CD4-positive, alpha-beta T cell (primary cell): ENCODE data around the gene PSMC3. TPM values are rescaled to one million over a fixed set of nuclear protein-coding genes. Genes with fewer than 3 reads are reported as not detected.

ENCODE experiments used
- ATAC-seq: fragments of 200-7000 bp; cut with Tn5 transposase; one replicate; pipeline ENCODE4 v1.10.0; 2022; ENCODE audit warnings: mild to moderate bottlenecking; ENCODE audit not compliant: poor library complexity
- CTCF ChIA-PET: fragments of 350-600 bp; sonication (Branson Sonifier 250); formaldehyde crosslinking; loops from one replicate; lab custom pipeline; 2021; ENCODE audit warnings: antibody characterized with exemption, inconsistent platforms; lab: Charles Lee
- POLR2A ChIA-PET: fragments of 350-600 bp; sonication (Branson Sonifier 250); formaldehyde crosslinking; loops from one replicate; lab custom pipeline; 2021; ENCODE audit warnings: antibody characterized with exemption, inconsistent platforms; lab: Charles Lee
- DNase-seq, 14 experiments: peaks; one replicate each; pipeline ENCODE4 v3.0.0-alpha.2; 2013 to 2020; ENCODE audit warnings: mixed read lengths in 2 of 14
- H3K27ac ChIP-seq, 2 donors: one replicate each; pipeline versions ENCODE4 v1.5.1 to v1.7.0; 2013; ENCODE audit warnings: low read length in 2 of 2, low read depth in 1 of 2, mild to moderate bottlenecking in 1 of 2
- H3K27me3 ChIP-seq, 2 experiments: 1 replicate in 1 of 2; 2 replicates in 1 of 2; pipeline versions ENCODE4 v1.6.1 to v1.7.0; 2013; ENCODE audit warnings: low read length in 2 of 2, control low read depth in 1 of 2, mild to moderate bottlenecking in 1 of 2, moderate library complexity in 1 of 2; ENCODE audit not compliant: insufficient read depth in 2 of 2, control insufficient read depth in 1 of 2
- H3K36me3 ChIP-seq: one replicate; pipeline ENCODE4 v1.6.1; 2013; ENCODE audit warnings: low read length, control low read depth; ENCODE audit not compliant: insufficient read depth
- H3K4me1 ChIP-seq: one replicate; pipeline ENCODE4 v1.6.1; 2013; ENCODE audit warnings: low read length, control low read depth; ENCODE audit not compliant: insufficient read depth
- H3K4me3 ChIP-seq: one replicate; pipeline ENCODE4 v1.5.1; 2013; ENCODE audit warnings: mild to moderate bottlenecking, low read length, moderate library complexity
- H3K9me3 ChIP-seq, 2 experiments: 1 replicate in 1 of 2; 2 replicates in 1 of 2; pipeline versions ENCODE4 v1.6.1 to v1.7.0; 2013; ENCODE audit warnings: low read length in 2 of 2, mild to moderate bottlenecking in 2 of 2, control low read depth in 1 of 2, moderate library complexity in 1 of 2; ENCODE audit not compliant: control insufficient read depth in 1 of 2, insufficient read depth in 1 of 2
- H3K27ac Mint-ChIP-seq: one replicate; pipeline ENCODE4 v1.8.0; 2020; ENCODE audit warnings: mixed read lengths
- H3K27me3 Mint-ChIP-seq: one replicate; pipeline ENCODE4 v1.8.0; 2021; ENCODE audit warnings: mixed read lengths
- H3K36me3 Mint-ChIP-seq: one replicate; pipeline ENCODE4 v1.8.0; 2021; ENCODE audit warnings: low read depth, mixed read lengths
- H3K4me1 Mint-ChIP-seq: one replicate; pipeline ENCODE4 v1.8.0; 2021; ENCODE audit warnings: low read depth, mixed read lengths
- H3K4me3 Mint-ChIP-seq: one replicate; pipeline ENCODE4 v1.8.0; 2020; ENCODE audit warnings: mild to moderate bottlenecking, mixed read lengths
- H3K9me3 Mint-ChIP-seq: one replicate; pipeline ENCODE4 v1.8.0; 2020; ENCODE audit warnings: mixed read lengths
- intact Hi-C, 2 experiments: fragments of 100-400 bp; cut with DNase I in 1 of 2; cut with micrococcal nuclease in 1 of 2; formaldehyde crosslinking; loops; one replicate each; pipeline versions ENCODE4 v1.15.1 to v1.9.0; 2023 to 2025; cut with DNase I, micrococcal nuclease
- total RNA-seq, 174 experiments: library from RNA in 2 of 174; stranded (reverse) in 2 of 174; gene quantifications; one replicate each; pipeline ENCODE4 v1.2.3 and lab custom pipeline; 2021 to 2026
- TF ChIP-seq, protein P1 (sequence below): fragments of 200-600 bp; IDR thresholded peaks from one replicate; pipeline ENCODE4 v1.8.0; 2022; ENCODE audit warnings: antibody characterized with exemption, mild to moderate bottlenecking

The PSMC3 gene
- total RNA-seq, 2 experiments from 2014 or later = 51.3 to 59.5 TPM

DNA sequence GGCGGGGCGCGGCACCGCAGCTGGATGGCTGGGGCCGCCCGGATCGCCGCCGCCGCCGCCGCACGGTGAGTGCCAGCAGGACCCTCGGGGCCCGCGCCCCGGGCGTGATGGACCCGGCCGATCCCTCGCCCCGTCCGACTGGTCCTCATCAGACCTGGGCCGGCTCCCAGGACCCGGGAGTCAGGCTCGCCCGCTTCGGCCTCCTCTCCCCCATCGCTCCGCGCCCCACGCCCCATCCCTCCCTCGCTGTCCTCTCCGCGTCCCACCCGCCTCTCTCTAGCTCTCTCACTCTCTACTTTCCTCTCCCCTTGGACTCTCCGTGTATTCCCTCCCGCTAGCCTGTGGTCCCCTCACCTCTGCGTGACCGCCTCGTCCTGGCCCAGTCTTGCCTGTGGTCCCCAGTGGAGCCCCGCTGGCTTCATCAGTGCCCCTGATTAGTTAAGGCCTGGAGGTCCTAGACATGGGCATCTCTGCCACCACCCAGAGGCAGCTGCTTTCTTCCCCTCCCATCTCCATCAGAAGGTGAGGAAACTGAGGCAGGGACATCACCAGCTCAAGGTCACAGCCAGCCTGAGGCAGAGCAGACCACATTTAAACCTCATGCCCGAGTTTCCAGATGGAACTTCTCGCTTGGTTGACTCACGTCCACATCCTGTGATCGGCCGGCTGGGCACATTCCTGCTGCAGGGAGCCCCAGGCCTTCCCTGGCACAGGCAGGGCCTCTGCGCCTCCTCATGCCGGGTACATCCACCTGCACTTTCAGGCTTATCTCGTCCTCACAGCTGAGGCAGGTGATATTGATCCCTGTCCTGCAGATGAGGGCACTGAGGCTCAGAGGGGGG lies 17.4 kb downstream of the PSMC3 start:
- ATAC-seq = peak; percentile 7
- peaks cover 17% of the 10 kb centered on the region for H3K4me1 Mint-ChIP-seq

DNA sequence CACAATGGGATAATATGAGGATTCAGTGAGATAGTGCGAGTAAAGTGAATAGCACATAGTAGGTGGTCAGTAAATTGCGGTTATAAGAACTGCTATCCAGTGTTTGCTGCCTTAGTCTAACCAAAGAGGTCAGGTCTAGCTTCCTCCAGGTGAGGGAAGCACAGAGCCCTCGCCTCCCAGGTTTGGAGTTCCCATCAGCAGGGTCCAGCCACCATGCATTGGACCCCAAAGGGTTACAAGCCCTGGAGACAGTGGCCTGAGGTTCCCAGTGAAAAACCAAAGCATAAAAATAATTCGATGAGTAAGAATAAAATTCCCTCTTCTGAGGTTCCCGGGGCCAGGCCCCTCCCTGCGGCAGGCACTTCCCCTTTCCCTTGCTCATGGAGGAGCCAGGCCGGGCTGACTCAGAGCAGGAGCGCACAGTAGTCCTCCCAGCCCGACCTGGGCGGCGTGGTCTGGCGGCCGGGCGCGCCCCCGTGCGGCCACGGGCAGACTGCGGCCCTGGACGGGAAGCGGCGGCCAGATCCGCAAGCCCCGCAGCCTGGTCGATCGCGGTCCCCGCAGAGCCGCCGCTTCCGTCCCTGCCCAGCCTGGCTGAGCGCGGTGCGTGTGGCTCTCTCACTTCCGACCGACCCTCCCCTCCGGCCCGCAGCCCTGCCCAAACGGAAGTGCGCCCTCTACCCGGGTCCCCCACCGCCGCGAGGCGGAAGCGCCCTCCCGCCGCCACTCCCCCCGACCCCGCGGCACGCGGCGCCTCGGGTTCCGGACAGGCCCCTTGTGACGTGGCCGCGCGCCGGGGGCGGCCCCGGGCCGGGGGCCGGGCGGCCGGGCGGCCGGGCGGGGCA lies 18.3 kb downstream of the PSMC3 start, which contains the start of gene SLC39A13:
Gene SLC39A13, plus strand, starts transcription at position 845 of the 845 bp plus-strand sequence. CDS start 1,505 bp downstream, outside the sequence.
- ChIA-PET CTCF (interaction anchor here (0.6 to 1.7 kb wide), 2 partner anchors 7 to 34 kb away, joined by 3 to 13 read pairs; no protein-coding TSS in a partner anchor), POLR2A (interaction anchor here (0.7 to 2.6 kb wide), 10 partner anchors 8 to 193 kb away, joined by 3 to 14 read pairs (median 4); partner anchors contain the start of genes DDB2 and PSMC3)
- no peaks in the 10 kb centered on the region for H3K27me3 ChIP-seq
- Mint-ChIP-seq H3K27ac (peak within 1 kb of the TSS; percentile 95), H3K4me1 (peaks cover 17% of the 10 kb centered on the region), H3K4me3 (peak within 1 kb of the TSS; percentile 99), H3K27me3 (no peaks in the 10 kb centered on the region), H3K36me3 (peaks cover 17% of the 10 kb centered on the region), H3K9me3 (no peaks in the 10 kb centered on the region)
- no peaks in the 10 kb centered on the region for H3K9me3 ChIP-seq
- H3K27ac ChIP-seq = peak within 1 kb of the TSS; percentile 84 to 88
- intact Hi-C loops = loop anchor here (1.0 to 10.0 kb wide), 5 partner anchors 34 to 473 kb away; partner anchors contain the start of genes ARFGAP2 (in 1 of the 2), CSTPP1 (in 1 of the 2), FNBP4 (in 1 of the 2) and MADD (in 1 of the 2)
- H3K36me3 ChIP-seq = no peaks in the 10 kb centered on the region
- peak within 1 kb of the TSS; percentile 74 for H3K4me3 ChIP-seq
- peak; percentile 78 to 95 (median 89) for DNase-seq
- peaks cover 40% of the 10 kb centered on the region for H3K4me1 ChIP-seq
- TF ChIP-seq, protein P1, sequence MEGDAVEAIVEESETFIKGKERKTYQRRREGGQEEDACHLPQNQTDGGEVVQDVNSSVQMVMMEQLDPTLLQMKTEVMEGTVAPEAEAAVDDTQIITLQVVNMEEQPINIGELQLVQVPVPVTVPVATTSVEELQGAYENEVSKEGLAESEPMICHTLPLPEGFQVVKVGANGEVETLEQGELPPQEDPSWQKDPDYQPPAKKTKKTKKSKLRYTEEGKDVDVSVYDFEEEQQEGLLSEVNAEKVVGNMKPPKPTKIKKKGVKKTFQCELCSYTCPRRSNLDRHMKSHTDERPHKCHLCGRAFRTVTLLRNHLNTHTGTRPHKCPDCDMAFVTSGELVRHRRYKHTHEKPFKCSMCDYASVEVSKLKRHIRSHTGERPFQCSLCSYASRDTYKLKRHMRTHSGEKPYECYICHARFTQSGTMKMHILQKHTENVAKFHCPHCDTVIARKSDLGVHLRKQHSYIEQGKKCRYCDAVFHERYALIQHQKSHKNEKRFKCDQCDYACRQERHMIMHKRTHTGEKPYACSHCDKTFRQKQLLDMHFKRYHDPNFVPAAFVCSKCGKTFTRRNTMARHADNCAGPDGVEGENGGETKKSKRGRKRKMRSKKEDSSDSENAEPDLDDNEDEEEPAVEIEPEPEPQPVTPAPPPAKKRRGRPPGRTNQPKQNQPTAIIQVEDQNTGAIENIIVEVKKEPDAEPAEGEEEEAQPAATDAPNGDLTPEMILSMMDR = peak; percentile 84
- peak; percentile 86 for ATAC-seq

More for the DNA sequence above, 17.4 kb downstream of the PSMC3 start:
- Histone ChIP-seq H3K27ac (peak overlapping the region; percentile 71 to 84), H3K4me3 (peak overlapping the region; percentile 74), H3K27me3 (no peaks in the 10 kb centered on the region), H3K36me3 (peaks cover 5% of the 10 kb centered on the region), H3K4me1 (peaks cover 40% of the 10 kb centered on the region), H3K9me3 (no peaks in the 10 kb centered on the region)
- TF ChIP-seq, protein P1 = no peak
- Mint-ChIP-seq H3K4me3 (peak overlapping the region; percentile 99), H3K36me3 (peaks cover 22% of the 10 kb centered on the region), H3K9me3 (no peaks in the 10 kb centered on the region), H3K27ac (peak overlapping the region; percentile 95), H3K27me3 (no peaks in the 10 kb centered on the region)
- ChIA-PET CTCF (interaction anchor here (0.6 to 0.9 kb wide), 3 partner anchors 8 to 150 kb away, joined by 3 read pairs; no protein-coding TSS in a partner anchor), POLR2A (interaction anchor here (0.7 to 2.6 kb wide), 7 partner anchors 8 to 194 kb away, joined by 3 to 14 read pairs (median 4); partner anchors contain the start of genes DDB2 and PSMC3)
- intact Hi-C loops = loop anchor here (1.0 to 10.0 kb wide), 6 partner anchors 16 to 474 kb away; partner anchors contain the start of genes ARFGAP2 (in 1 of the 2), CSTPP1 (in 1 of the 2), FNBP4 (in 1 of the 2) and MADD (in 1 of the 2)
- DNase-seq = peak in 2 of 14 experiments; percentile 10 to 49
